Measurements from ENCODE around the gene EFNA4.
A peak's percentile ranks its signal among the peaks of the same experiment; 100 is the strongest.

Gene EFNA4

GRCh38 chr1:155063550-155064110 lies at the start of gene EFNA4:
EFNA4 (plus strand) TSS chr1:155063740; CDS start chr1:155063824, 84 bp downstream.
- H3K27me3 Mint-ChIP-seq: no peaks in the 10 kb centered on the region

GRCh38 chr1:155014709-155015508 lies 48.6 kb upstream of the EFNA4 start:
- no peaks in the 10 kb centered on the region for H3K27me3 Mint-ChIP-seq
- H3K27ac Mint-ChIP-seq: no peak overlapping the region
- H3K9me3 Mint-ChIP-seq: no peaks in the 10 kb centered on the region
- H3K36me3 Mint-ChIP-seq: peaks cover 2% of the 10 kb centered on the region
- peaks cover 76% of the 10 kb centered on the region for H3K4me1 Mint-ChIP-seq
- peak overlapping the region; percentile 15 for H3K4me3 Mint-ChIP-seq

More at GRCh38 chr1:155063550-155064110, at the start of gene EFNA4:
- H3K9me3 Mint-ChIP-seq: no peaks in the 10 kb centered on the region
- peak within 1 kb of the TSS; percentile 25 for H3K27ac Mint-ChIP-seq
- peaks cover 35% of the 10 kb centered on the region for H3K4me1 Mint-ChIP-seq
- peak within 1 kb of the TSS; percentile 93 for H3K4me3 Mint-ChIP-seq
- peaks cover 2% of the 10 kb centered on the region for H3K36me3 Mint-ChIP-seq

- Mint-ChIP-seq H3K27ac (peak overlapping the region; percentile 81), H3K4me1 (peaks cover 76% of the 10 kb centered on the region), H3K4me3 (peak overlapping the region; percentile 58), H3K27me3 (no peaks in the 10 kb centered on the region), H3K9me3 (no peaks in the 10 kb centered on the region), H3K36me3 (peaks cover 2% of the 10 kb centered on the region)
These were observed 47.9 kb upstream of the EFNA4 start for GRCh38 chr1:155015527-155016230.

- peak overlapping the region; percentile 81 for H3K27ac Mint-ChIP-seq
- H3K4me1 Mint-ChIP-seq: peaks cover 71% of the 10 kb centered on the region
- no peaks in the 10 kb centered on the region for H3K9me3 Mint-ChIP-seq
- H3K4me3 Mint-ChIP-seq: peak overlapping the region; percentile 73
- peaks cover 2% of the 10 kb centered on the region for H3K36me3 Mint-ChIP-seq
- H3K27me3 Mint-ChIP-seq: no peaks in the 10 kb centered on the region
These were observed 47.2 kb upstream of the EFNA4 start for GRCh38 chr1:155016231-155016831.

GRCh38 chr1:155017041-155017945 lies 46.2 kb upstream of the EFNA4 start:
- Mint-ChIP-seq H3K36me3 (peaks cover 2% of the 10 kb centered on the region), H3K27ac (peak overlapping the region; percentile 51), H3K4me1 (peaks cover 66% of the 10 kb centered on the region), H3K4me3 (peak overlapping the region; percentile 73), H3K9me3 (no peaks in the 10 kb centered on the region), H3K27me3 (no peaks in the 10 kb centered on the region)

- Mint-ChIP-seq H3K36me3 (peaks cover 2% of the 10 kb centered on the region), H3K4me1 (peaks cover 63% of the 10 kb centered on the region), H3K27me3 (no peaks in the 10 kb centered on the region), H3K9me3 (no peaks in the 10 kb centered on the region), H3K4me3 (peak overlapping the region; percentile 71), H3K27ac (peak overlapping the region; percentile 51)
These were observed 45.6 kb upstream of the EFNA4 start for GRCh38 chr1:155017946-155018316.

GRCh38 chr1:155018617-155019348 lies 44.8 kb upstream of the EFNA4 start:
- peaks cover 2% of the 10 kb centered on the region for H3K36me3 Mint-ChIP-seq
- H3K9me3 Mint-ChIP-seq: no peaks in the 10 kb centered on the region
- peaks cover 57% of the 10 kb centered on the region for H3K4me1 Mint-ChIP-seq
- H3K27me3 Mint-ChIP-seq: no peaks in the 10 kb centered on the region
- H3K4me3 Mint-ChIP-seq: no peak overlapping the region
- peak overlapping the region; percentile 59 for H3K27ac Mint-ChIP-seq

- Mint-ChIP-seq H3K9me3 (no peaks in the 10 kb centered on the region), H3K4me1 (peaks cover 49% of the 10 kb centered on the region), H3K27me3 (no peaks in the 10 kb centered on the region), H3K36me3 (peaks cover 2% of the 10 kb centered on the region), H3K27ac (peak overlapping the region; percentile 83), H3K4me3 (peak overlapping the region; percentile 17)
These were observed 43.9 kb upstream of the EFNA4 start for GRCh38 chr1:155019377-155020245.

GRCh38 chr1:155022136-155022926 lies 41.2 kb upstream of the EFNA4 start:
- Mint-ChIP-seq H3K27ac (no peak overlapping the region), H3K4me3 (no peak overlapping the region), H3K27me3 (no peaks in the 10 kb centered on the region), H3K9me3 (no peaks in the 10 kb centered on the region), H3K4me1 (peaks cover 28% of the 10 kb centered on the region), H3K36me3 (no peaks in the 10 kb centered on the region)

- no peaks in the 10 kb centered on the region for H3K9me3 Mint-ChIP-seq
- H3K27ac Mint-ChIP-seq: no peak overlapping the region
- peaks cover 24% of the 10 kb centered on the region for H3K4me1 Mint-ChIP-seq
- H3K36me3 Mint-ChIP-seq: no peaks in the 10 kb centered on the region
- no peak overlapping the region for H3K4me3 Mint-ChIP-seq
- H3K27me3 Mint-ChIP-seq: no peaks in the 10 kb centered on the region
These were observed 40.7 kb upstream of the EFNA4 start for GRCh38 chr1:155022927-155023236.

GRCh38 chr1:155023627-155024026 lies 39.9 kb upstream of the EFNA4 start:
- no peaks in the 10 kb centered on the region for H3K36me3 Mint-ChIP-seq
- no peaks in the 10 kb centered on the region for H3K9me3 Mint-ChIP-seq
- H3K27me3 Mint-ChIP-seq: no peaks in the 10 kb centered on the region
- H3K4me1 Mint-ChIP-seq: peaks cover 21% of the 10 kb centered on the region
- H3K27ac Mint-ChIP-seq: no peak overlapping the region
- no peak overlapping the region for H3K4me3 Mint-ChIP-seq

GRCh38 chr1:155024315-155024714 lies 39.2 kb upstream of the EFNA4 start:
- H3K9me3 Mint-ChIP-seq: no peaks in the 10 kb centered on the region
- no peak overlapping the region for H3K27ac Mint-ChIP-seq
- peaks cover 15% of the 10 kb centered on the region for H3K4me1 Mint-ChIP-seq
- no peak overlapping the region for H3K4me3 Mint-ChIP-seq
- no peaks in the 10 kb centered on the region for H3K27me3 Mint-ChIP-seq
- no peaks in the 10 kb centered on the region for H3K36me3 Mint-ChIP-seq

GRCh38 chr1:155026154-155026553 lies 37.4 kb upstream of the EFNA4 start:
- Mint-ChIP-seq H3K9me3 (no peaks in the 10 kb centered on the region), H3K4me1 (peaks cover 6% of the 10 kb centered on the region), H3K4me3 (no peak overlapping the region), H3K36me3 (no peaks in the 10 kb centered on the region), H3K27ac (no peak overlapping the region), H3K27me3 (no peaks in the 10 kb centered on the region)

Measured in activated naive CD4-positive, alpha-beta T cell treated with anti-CD3 and anti-CD28 coated beads, Interleukin-2, amount 50 U/mL, for 24 hours (primary cell).